NCI-H510A treated with DMSO at 0.1 percent for 48 hours (cell line): ENCODE data around the gene PYGB.
"Not testable (repeated sequence)": the region's sequence is repeated elsewhere in the genome, so short reads cannot be mapped to it uniquely, and the experiment has no call there.

Experiments
- DNase-seq: peaks from one replicate; lab custom pipeline; 2025; lab: John Stamatoyannopoulos, UW

Gene PYGB

GRCh38 chr20:25230166-25230831, 17.6 kb upstream of the PYGB start:
- no peak for DNase-seq

GRCh38 chr20:25233016-25233772, 14.7 kb upstream of the PYGB start:
- DNase-seq: no peak

GRCh38 chr20:25234009-25234849, 13.7 kb upstream of the PYGB start:
- not testable (repeated sequence) for DNase-seq

- no peak for DNase-seq
Observed at GRCh38 chr20:25236450-25237304, 11.2 kb upstream of the PYGB start.

GRCh38 chr20:25237610-25238318, 10.1 kb upstream of the PYGB start:
- DNase-seq: no peak

- no peak for DNase-seq
Observed at GRCh38 chr20:25238319-25239037, 9.4 kb upstream of the PYGB start.

DNA sequence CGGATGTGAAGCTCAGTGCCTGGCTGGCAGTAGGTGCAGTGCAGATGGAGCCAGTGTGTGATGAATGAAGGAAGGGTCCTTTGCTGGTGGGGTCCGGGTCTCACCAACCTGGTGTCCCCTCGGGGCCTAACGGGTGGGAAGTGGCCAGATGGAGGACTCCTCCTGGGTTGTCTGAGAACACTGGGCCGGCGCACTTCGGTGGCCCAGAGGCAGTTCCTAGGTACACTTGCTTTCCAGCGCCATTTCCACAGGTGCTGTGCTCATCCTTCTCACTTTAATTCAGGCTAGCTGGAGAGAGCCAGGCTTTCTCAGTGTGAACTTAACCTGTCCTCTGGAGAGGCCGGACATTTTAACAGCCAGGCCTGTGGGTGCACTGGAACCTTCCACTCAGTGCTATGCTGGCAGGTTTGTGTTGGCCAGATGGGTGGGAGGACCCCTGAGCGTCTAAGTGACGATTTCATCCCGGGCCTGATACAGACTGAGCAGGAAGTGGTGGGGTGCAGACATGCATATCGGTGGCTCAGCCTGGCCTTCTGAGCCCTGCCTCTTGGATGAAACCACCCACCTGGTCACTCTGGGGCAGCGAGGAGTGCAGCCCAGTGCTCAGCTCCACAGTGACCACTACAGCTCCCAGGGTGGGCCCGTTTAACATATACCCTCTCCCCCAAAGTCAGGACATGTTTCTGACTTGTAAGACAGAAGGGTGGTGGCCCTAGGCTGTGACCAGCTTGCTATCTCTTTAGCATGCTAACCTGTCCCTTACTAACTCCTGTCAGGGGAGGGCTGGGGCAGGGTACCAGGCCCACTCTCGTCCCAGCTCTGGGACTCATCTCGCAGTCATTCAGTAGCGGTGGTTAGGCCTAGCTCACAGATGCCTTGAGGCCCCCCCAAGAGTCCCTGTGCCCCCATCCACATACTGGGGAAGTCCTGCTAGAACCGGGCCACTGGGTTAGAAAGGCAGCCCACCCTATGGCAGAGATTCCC, 8.2 kb upstream of the PYGB start:
- no peak for DNase-seq

GRCh38 chr20:25240851-25241658, 6.8 kb upstream of the PYGB start:
- DNase-seq: not testable (repeated sequence)

DNA sequence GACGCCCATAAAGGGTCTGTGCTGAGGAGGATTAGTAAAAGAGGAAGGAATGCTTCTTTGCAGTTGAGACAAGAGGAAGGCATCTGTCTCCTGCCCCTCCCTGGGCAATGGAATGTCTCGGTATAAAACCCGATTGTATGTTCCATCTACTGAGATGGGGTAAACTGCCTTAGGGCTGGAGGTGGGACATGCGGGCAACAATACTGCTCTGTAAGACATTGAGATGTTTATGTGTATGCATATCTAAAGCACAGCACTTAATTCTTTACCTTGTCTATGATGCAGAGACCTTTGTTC, 6.3 kb upstream of the PYGB start:
- not testable (repeated sequence) for DNase-seq

DNA sequence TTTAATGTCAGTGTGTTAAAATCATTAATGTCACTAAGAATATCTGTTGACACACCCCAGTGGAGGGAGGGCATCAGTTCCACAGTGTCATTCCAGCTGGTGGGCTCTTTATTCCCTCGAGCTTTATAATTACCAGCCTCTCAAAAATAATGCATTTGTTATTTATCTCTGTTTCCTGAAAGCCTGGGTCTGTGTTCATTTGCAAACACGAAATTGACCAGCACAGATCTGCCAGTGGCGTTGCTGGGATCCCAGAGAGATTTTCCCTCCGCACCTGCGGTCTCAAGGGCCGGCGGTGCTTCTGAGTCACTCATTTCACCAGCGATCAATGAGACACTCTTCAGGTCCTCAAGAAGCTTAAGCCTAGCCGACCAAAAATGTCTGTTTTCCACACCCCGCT, 5.7 kb upstream of the PYGB start:
- no peak for DNase-seq

- no peak for DNase-seq
Observed at GRCh38 chr20:25243416-25243979, 4.4 kb upstream of the PYGB start.

- no peak for DNase-seq
Observed at GRCh38 chr20:25244976-25245375, 2.9 kb upstream of the PYGB start.

DNA sequence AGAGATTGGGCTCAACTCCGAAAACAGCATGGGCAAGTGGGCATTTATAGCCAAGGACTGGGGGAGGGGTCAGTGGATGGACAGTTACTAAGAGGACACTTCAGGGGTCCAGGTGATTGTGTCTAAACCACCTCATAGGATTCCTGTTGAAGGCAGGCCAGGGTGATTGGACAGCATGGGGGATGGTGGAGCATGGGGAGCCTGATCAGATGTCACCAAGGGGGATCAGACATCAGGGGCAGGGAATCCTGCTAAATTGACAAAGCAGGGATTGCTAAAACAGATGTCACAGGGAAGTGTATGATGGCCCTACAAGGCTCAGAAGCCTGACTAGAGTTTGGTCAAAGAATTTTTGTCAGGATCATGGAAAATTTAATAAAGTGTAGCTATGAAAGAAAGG, 2.4 kb upstream of the PYGB start:
- no peak for DNase-seq

GRCh38 chr20:25246182-25246999, 1.5 kb upstream of the PYGB start:
- DNase-seq: no peak

GRCh38 chr20:25247000-25247517, 826 bp upstream of the PYGB start:
- peak; percentile 75 for DNase-seq

DNA sequence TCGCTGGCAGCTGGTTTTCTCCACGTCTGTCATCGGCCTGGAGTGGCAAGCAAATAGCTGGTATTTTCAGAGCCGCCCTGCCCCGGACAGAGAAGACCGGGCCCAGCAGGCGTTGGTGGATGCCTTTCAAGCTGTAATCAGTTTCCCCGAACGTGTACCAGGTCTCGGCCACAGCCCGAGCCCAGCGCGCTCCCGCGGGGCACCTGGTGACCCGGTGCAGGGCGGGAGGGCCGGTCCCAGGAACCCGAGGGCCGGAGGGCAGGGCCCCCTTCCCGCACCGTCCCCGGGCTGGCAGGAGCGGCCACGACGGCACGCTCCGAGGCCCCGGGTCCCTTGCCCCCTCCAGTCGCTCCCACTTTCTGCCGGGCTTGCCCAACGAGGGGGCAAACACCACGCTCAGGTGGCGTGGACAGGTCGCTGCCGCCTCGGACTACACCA, 348 bp upstream of the PYGB start:
- peak; percentile 75 for DNase-seq

DNA sequence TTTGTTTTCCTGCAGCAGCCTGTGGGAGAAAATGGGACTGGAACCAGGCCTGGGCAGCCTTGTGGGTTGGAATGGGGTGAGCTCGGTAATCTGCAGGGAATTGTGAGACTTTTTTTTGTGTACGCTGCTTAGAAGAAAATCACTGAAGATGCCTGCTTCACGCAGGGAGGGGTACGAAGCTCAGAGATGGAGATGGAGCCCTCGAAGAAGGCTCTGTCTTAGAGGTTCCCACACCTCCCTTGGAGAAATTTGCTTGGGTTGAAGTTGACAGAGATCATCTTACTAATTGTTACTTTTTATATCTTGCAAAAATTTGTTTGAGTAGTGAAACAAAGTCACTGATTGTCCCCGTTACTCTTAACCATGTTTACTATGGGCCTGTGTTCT, 894 bp downstream of the PYGB start:
- DNase-seq: no peak
